A673 (cell line): ENCODE measurements around the gene DCLK1. TPM values are rescaled to one million over a fixed set of nuclear protein-coding genes. Genes with fewer than 3 reads are reported as not detected.

Source experiments
- BruUV-seq: library from RNA; stranded (reverse); fragments of 400-500 nt; replicated peaks from 2 replicates; lab custom pipeline; 2021; lab: Mats Ljungman, UMichigan
- CTCF ChIA-PET: fragments of 300-600 bp; sonication (Branson Sonifier 250); formaldehyde crosslinking; loops from one replicate; lab custom pipeline; 2022; ENCODE audit warnings: antibody characterized with exemption; lab: Charles Lee
- POLR2A ChIA-PET: fragments of 300-600 bp; sonication (Branson Sonifier 250); formaldehyde crosslinking; loops from one replicate; lab custom pipeline; 2022; ENCODE audit warnings: antibody characterized with exemption; ENCODE audit not compliant: low non-redundant PET; lab: Charles Lee
- DNase-seq: peaks from one replicate; pipeline ENCODE4 v3.0.0-alpha.2; 2015; ENCODE audit warnings: low spot score
- H3K27ac ChIP-seq: fragments of 200-600 bp; sonication (generic); 2 replicates; pipeline ENCODE4 v1.5.1; 2016; ENCODE audit warnings: mixed run types, low read depth, mild to moderate bottlenecking, mixed read lengths, antibody characterized with exemption, low read length; ENCODE audit not compliant: poor library complexity, severe bottlenecking
- H3K27me3 ChIP-seq: fragments of 200-600 bp; sonication (generic); replicated peaks from 2 replicates; pipeline ENCODE4 v1.6.1; 2017; ENCODE audit warnings: mixed run types, low read depth, mild to moderate bottlenecking, mixed read lengths, antibody characterized with exemption, low read length; ENCODE audit not compliant: insufficient read depth, poor library complexity
- H3K36me3 ChIP-seq: fragments of 200-600 bp; sonication (generic); 2 replicates; pipeline ENCODE4 v1.6.1; 2016; ENCODE audit warnings: mixed run types, mild to moderate bottlenecking, mixed read lengths, antibody characterized with exemption, low read length; ENCODE audit not compliant: insufficient read depth, poor library complexity, severe bottlenecking
- H3K4me1 ChIP-seq: fragments of 200-600 bp; sonication (generic); 2 replicates; pipeline ENCODE4 v1.6.1; 2017; ENCODE audit warnings: mixed run types, mild to moderate bottlenecking, mixed read lengths, antibody characterized with exemption, low read length; ENCODE audit not compliant: insufficient read depth, poor library complexity, severe bottlenecking
- H3K4me3 ChIP-seq: fragments of 200-600 bp; sonication (generic); 2 replicates; pipeline ENCODE4 v1.5.1; 2016; ENCODE audit warnings: low read depth, mixed run types, mild to moderate bottlenecking, mixed read lengths, low read length; ENCODE audit not compliant: poor library complexity, severe bottlenecking
- H3K9me3 ChIP-seq: fragments of 200-600 bp; sonication (generic); 2 replicates; pipeline ENCODE4 v1.6.1; 2016; ENCODE audit warnings: mixed run types, low read depth, mild to moderate bottlenecking, mixed read lengths, antibody characterized with exemption, low read length; ENCODE audit not compliant: poor library complexity, severe bottlenecking
- EZH2 ChIP-seq: fragments of 200-600 bp; sonication (generic); IDR thresholded peaks from 2 replicates; pipeline ENCODE4 v1.6.1; 2017; ENCODE audit warnings: borderline replicate concordance, low read depth, mild to moderate bottlenecking, mixed read lengths, antibody characterized with exemption, low read length; ENCODE audit not compliant: poor library complexity, severe bottlenecking
- intact Hi-C: fragments of 100-400 bp; cut with micrococcal nuclease; formaldehyde crosslinking; loops from one replicate; pipeline ENCODE4 v1.10.0; 2022; ENCODE audit not compliant: unreplicated experiment
- total RNA-seq: library from RNA; stranded (reverse); gene quantifications from 2 replicates; pipeline ENCODE4 v1.2.3, GENCODE V29; 2021
- TF ChIP-seq, protein P1 (sequence below): fragments of 300-800, 200-600 bp; sonication (generic); conservative IDR thresholded peaks from 2 replicates; pipeline ENCODE4 v1.5.1; 2017; ENCODE audit warnings: low read depth, mild to moderate bottlenecking, antibody characterized with exemption, low read length, moderate library complexity, mixed read lengths

DCLK1 gene
- total RNA-seq, 1 experiment from 2014 or later: 11.2 TPM

GRCh38 chr13:35785576-35786303, 345.4 kb downstream of the DCLK1 start:
- intact Hi-C loops: loop anchor here (10.0 kb wide), 1 partner anchor 151 kb away; no protein-coding TSS in a partner anchor

GRCh38 chr13:35784286-35784951, 346.8 kb downstream of the DCLK1 start:
- no TSS peak for BruUV-seq
- Histone ChIP-seq H3K27ac (no peak overlapping the region), H3K4me3 (no peak overlapping the region), H3K27me3 (no peaks in the 10 kb centered on the region), H3K9me3 (no peaks in the 10 kb centered on the region), H3K36me3 (no peaks in the 10 kb centered on the region), H3K4me1 (no peaks in the 10 kb centered on the region)
- TF ChIP-seq, protein P1, sequence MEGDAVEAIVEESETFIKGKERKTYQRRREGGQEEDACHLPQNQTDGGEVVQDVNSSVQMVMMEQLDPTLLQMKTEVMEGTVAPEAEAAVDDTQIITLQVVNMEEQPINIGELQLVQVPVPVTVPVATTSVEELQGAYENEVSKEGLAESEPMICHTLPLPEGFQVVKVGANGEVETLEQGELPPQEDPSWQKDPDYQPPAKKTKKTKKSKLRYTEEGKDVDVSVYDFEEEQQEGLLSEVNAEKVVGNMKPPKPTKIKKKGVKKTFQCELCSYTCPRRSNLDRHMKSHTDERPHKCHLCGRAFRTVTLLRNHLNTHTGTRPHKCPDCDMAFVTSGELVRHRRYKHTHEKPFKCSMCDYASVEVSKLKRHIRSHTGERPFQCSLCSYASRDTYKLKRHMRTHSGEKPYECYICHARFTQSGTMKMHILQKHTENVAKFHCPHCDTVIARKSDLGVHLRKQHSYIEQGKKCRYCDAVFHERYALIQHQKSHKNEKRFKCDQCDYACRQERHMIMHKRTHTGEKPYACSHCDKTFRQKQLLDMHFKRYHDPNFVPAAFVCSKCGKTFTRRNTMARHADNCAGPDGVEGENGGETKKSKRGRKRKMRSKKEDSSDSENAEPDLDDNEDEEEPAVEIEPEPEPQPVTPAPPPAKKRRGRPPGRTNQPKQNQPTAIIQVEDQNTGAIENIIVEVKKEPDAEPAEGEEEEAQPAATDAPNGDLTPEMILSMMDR: no peak
- TF ChIP-seq EZH2: no peak
- no peak for DNase-seq
- CTCF ChIA-PET: no interaction called here
- intact Hi-C loops: loop anchor here (10.0 kb wide), 1 partner anchor 150 kb away; no protein-coding TSS in a partner anchor
- POLR2A ChIA-PET: no interaction called here

More at GRCh38 chr13:35785576-35786303, 345.4 kb downstream of the DCLK1 start:
- no peaks in the 10 kb centered on the region for H3K9me3 ChIP-seq
- no peak for DNase-seq
- H3K36me3 ChIP-seq: no peaks in the 10 kb centered on the region
- ChIA-PET CTCF (no interaction called here), POLR2A (no interaction called here)
- no peak for TF ChIP-seq EZH2
- TF ChIP-seq, protein P1: no peak
- no peak overlapping the region for H3K4me3 ChIP-seq
- H3K27ac ChIP-seq: no peak overlapping the region
- no peaks in the 10 kb centered on the region for H3K27me3 ChIP-seq
- H3K4me1 ChIP-seq: no peaks in the 10 kb centered on the region
- BruUV-seq: no TSS peak

GRCh38 chr13:35782793-35783192, 348.4 kb downstream of the DCLK1 start:
- POLR2A ChIA-PET: no interaction called here
- intact Hi-C loops: loop anchor here (10.0 kb wide), 1 partner anchor 148 kb away; no protein-coding TSS in a partner anchor
- H3K27ac ChIP-seq: no peak overlapping the region
- DNase-seq: no peak
- H3K4me3 ChIP-seq: no peak overlapping the region
- no peaks in the 10 kb centered on the region for H3K36me3 ChIP-seq
- TF ChIP-seq EZH2: no peak
- TF ChIP-seq, protein P1: no peak
- no peaks in the 10 kb centered on the region for H3K27me3 ChIP-seq
- no peaks in the 10 kb centered on the region for H3K4me1 ChIP-seq
- no peaks in the 10 kb centered on the region for H3K9me3 ChIP-seq
- BruUV-seq: no TSS peak
- CTCF ChIA-PET: no interaction called here
